Prostate gland (tissue), 2 donors: ENCODE measurements around the gene SBNO2. TPM values are rescaled to one million over a fixed set of nuclear protein-coding genes. Genes with fewer than 3 reads are reported as not detected.

Source experiments
- DNase-seq: peaks from one replicate; pipeline ENCODE4 v3.0.0-alpha.2; 2019; ENCODE audit warnings: low spot score
- H3K27ac ChIP-seq, 2 donors: fragments of 200-600 bp; sonication (generic); 2 replicates each; pipeline ENCODE4 v1.5.1; 2017 to 2019
- H3K27me3 ChIP-seq: fragments of 200-600 bp; sonication (generic); replicated peaks from 2 replicates; pipeline ENCODE4 v1.5.1; 2019; ENCODE audit not compliant: insufficient read depth
- H3K36me3 ChIP-seq, 2 donors: fragments of 200-600 bp; sonication (generic); 1 replicate in 1 of 2; 2 replicates in 1 of 2; pipeline versions ENCODE4 v1.5.1 to v1.8.1; 2017 to 2019
- H3K4me1 ChIP-seq: fragments of 200-600 bp; sonication (generic); replicated peaks from 2 replicates; pipeline ENCODE4 v1.5.1; 2019
- H3K4me3 ChIP-seq, 2 donors: fragments of 200-600 bp; sonication (generic); 2 replicates each; pipeline ENCODE4 v1.5.1; 2017 to 2019
- H3K9me3 ChIP-seq: fragments of 200-600 bp; sonication (generic); 2 replicates; pipeline ENCODE4 v1.5.1; 2017
- CTCF ChIP-seq, 4 experiments: fragments of 200-600 bp in 2 of 4; fragments of 450-650 bp in 2 of 4; sonication (generic) in 2 of 4; IDR thresholded peaks; 1 replicate in 3 of 4; 2 replicates in 1 of 4; pipeline ENCODE4 v1.5.1; 2016 to 2019; ENCODE audit warnings: antibody characterized with exemption in 4 of 4, mild to moderate bottlenecking in 2 of 4, moderate library complexity in 2 of 4
- POLR2A ChIP-seq: fragments of 450-650 bp; IDR thresholded peaks from one replicate; pipeline ENCODE4 v1.6.1; 2016; ENCODE audit warnings: antibody characterized with exemption, mild to moderate bottlenecking
- POLR2AphosphoS5 ChIP-seq: sonication (generic); formaldehyde crosslinking; IDR thresholded peaks from one replicate; pipeline ENCODE4 v1.6.1; 2017; ENCODE audit warnings: antibody characterized with exemption
- WGBS: methylation state at CpG from one replicate; pipeline ENCODE4 v1.1.5; 2018; 5-methylcytosine and 5-hydroxymethylcytosine counted together
- intact Hi-C: fragments of 100-400 bp; cut with DNase I; formaldehyde crosslinking; loops from one replicate; pipeline ENCODE4 v1.14.2; 2022
- total RNA-seq, 2 donors: library from RNA; depleted of rRNA; stranded (reverse); fragments of >200 nt; gene quantifications; one replicate each; pipeline ENCODE4 v1.1.0, GENCODE V29; 2016

SBNO2 gene
- total RNA-seq, 2 donors from 2014 or later = 32.5 to 79.9 TPM

GRCh38 chr19:1146412-1146699 lies 27.7 kb downstream of the SBNO2 start:
- H3K27me3 ChIP-seq = no peaks in the 10 kb centered on the region
- H3K4me3 ChIP-seq = no peak overlapping the region
- 92% methylated on average over 13 of the region's 13 CpGs for WGBS
- H3K4me1 ChIP-seq = no peaks in the 10 kb centered on the region
- H3K36me3 ChIP-seq = no peaks in the 10 kb centered on the region
- no peaks in the 10 kb centered on the region for H3K9me3 ChIP-seq
- intact Hi-C loops = no loop called here
- TF ChIP-seq POLR2A (no peak), POLR2AphosphoS5 (no peak), CTCF (IDR thresholded peaks at IDR 0.05) (no peak)
- DNase-seq = no peak
- H3K27ac ChIP-seq = no peak overlapping the region

- no peak for DNase-seq
- Histone ChIP-seq H3K4me1 (no peaks in the 10 kb centered on the region), H3K36me3 (no peaks in the 10 kb centered on the region), H3K4me3 (no peak overlapping the region), H3K27me3 (no peaks in the 10 kb centered on the region), H3K9me3 (no peaks in the 10 kb centered on the region), H3K27ac (no peak overlapping the region)
- WGBS = 91% methylated on average over 26 of the region's 26 CpGs
- TF ChIP-seq POLR2AphosphoS5 (no peak), CTCF (IDR thresholded peaks at IDR 0.05) (no peak), POLR2A (no peak)
- intact Hi-C loops = no loop called here
These were observed 28.2 kb downstream of the SBNO2 start for GRCh38 chr19:1145635-1146411.

- no peaks in the 10 kb centered on the region for H3K36me3 ChIP-seq
These were observed 29.3 kb downstream of the SBNO2 start for GRCh38 chr19:1144741-1145140.

GRCh38 chr19:1143828-1144399 lies 30.2 kb downstream of the SBNO2 start:
- Histone ChIP-seq H3K27ac (no peak overlapping the region), H3K4me3 (no peak overlapping the region), H3K9me3 (no peaks in the 10 kb centered on the region), H3K36me3 (no peaks in the 10 kb centered on the region), H3K27me3 (no peaks in the 10 kb centered on the region), H3K4me1 (no peaks in the 10 kb centered on the region)
- TF ChIP-seq POLR2AphosphoS5 (no peak), CTCF (IDR thresholded peaks at IDR 0.05) (no peak), POLR2A (no peak)
- intact Hi-C loops = no loop called here
- no peak for DNase-seq
- WGBS = 89% methylated on average over 31 of the region's 33 CpGs

More at GRCh38 chr19:1144741-1145140, 29.3 kb downstream of the SBNO2 start:
- H3K27me3 ChIP-seq = no peaks in the 10 kb centered on the region
- intact Hi-C loops = no loop called here
- H3K4me1 ChIP-seq = no peaks in the 10 kb centered on the region
- no peak overlapping the region for H3K27ac ChIP-seq
- H3K9me3 ChIP-seq = no peaks in the 10 kb centered on the region
- TF ChIP-seq POLR2AphosphoS5 = no peak
- no peak for TF ChIP-seq CTCF (IDR thresholded peaks at IDR 0.05)
- TF ChIP-seq POLR2A = no peak
- H3K4me3 ChIP-seq = no peak overlapping the region
- 100% methylated on average over 1 of the region's 1 CpG for WGBS
- DNase-seq = no peak

GRCh38 chr19:1141944-1142343 lies 32.1 kb downstream of the SBNO2 start:
- 86% methylated on average over 5 of the region's 5 CpGs for WGBS
- DNase-seq = no peak
- Histone ChIP-seq H3K4me1 (no peaks in the 10 kb centered on the region), H3K9me3 (no peaks in the 10 kb centered on the region), H3K27me3 (no peaks in the 10 kb centered on the region), H3K4me3 (no peak overlapping the region), H3K36me3 (no peaks in the 10 kb centered on the region), H3K27ac (no peak overlapping the region)
- TF ChIP-seq POLR2AphosphoS5 (no peak), CTCF (IDR thresholded peaks at IDR 0.05) (no peak), POLR2A (no peak)
- intact Hi-C loops = no loop called here
